ENCODE results near the gene HAP1.

HAP1 gene

GRCh38 chr17:41766135-41766534, 31.7 kb upstream of the HAP1 start:
- DNase-seq (ENCODE audit: extremely low read depth in 1 of 2, low read depth in 1 of 2) = no peak

DNA sequence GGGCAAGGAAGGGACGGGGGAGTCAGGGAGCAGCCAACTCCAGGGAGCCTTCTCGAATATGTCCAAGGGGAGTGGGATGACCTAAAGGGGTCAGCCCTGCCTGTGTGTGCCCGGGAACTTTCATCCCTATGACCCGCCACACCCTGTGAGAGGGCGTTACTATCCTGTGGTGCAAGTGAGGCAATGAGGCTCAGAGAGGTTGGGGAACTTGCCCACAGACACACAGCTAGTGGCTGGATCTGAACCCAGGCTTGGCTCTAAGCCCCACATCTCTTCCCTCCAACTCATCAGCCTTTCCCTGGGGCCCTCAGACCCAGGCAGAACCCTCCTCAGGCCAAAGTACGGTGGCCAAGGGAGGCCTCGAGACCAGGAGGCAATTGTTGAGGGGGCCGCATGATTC, 28.9 kb upstream of the HAP1 start:
- DNase-seq (ENCODE audit: extremely low read depth in 1 of 2, low read depth in 1 of 2) = no peak

DNA sequence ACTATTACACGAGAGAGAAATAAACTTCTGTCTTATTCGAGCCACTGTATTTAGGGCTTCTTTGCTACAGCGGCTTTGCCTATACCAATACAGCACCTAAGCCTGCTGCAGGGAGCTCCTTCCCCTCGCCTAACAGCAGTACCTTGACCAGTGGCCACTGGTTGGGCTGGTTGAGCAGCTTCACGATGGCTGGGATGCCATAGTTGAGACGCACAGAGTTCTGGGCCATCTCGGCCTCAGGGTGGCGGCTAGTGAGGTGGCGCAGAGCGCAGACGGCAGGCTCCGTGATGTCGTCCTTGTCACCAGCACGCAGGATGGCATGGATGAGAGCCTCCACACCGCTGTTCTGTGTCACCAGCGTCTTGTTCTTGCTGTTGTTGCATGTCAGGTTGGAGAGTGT, 28.4 kb upstream of the HAP1 start:
- DNase-seq (ENCODE audit: extremely low read depth in 1 of 2, low read depth in 1 of 2) = no peak

GRCh38 chr17:41762391-41762790, 27.9 kb upstream of the HAP1 start:
- DNase-seq (ENCODE audit: extremely low read depth in 1 of 2, low read depth in 1 of 2) = no peak

- no peak for DNase-seq (ENCODE audit: extremely low read depth in 1 of 2, low read depth in 1 of 2)
These were observed 26.4 kb upstream of the HAP1 start for GRCh38 chr17:41760878-41761277.

DNA sequence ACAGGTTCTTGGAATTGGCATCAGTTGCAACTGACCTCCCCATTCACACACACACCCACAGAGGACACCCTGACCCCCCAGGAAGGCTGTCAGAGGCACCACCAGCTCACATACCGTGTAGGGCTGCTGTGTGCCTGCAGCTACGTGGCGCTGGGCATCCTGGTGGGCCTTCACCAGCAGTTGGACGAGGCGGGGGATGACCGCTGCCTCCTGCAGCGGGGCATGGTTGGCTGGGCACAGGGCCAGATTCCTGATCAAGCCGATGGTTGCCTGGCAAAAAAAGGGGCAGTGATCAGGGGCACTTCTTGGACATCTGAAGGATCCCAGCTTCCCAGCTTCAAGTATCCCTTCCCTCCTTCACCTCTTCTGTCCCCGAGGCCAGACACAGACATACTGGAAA, 24.2 kb upstream of the HAP1 start:
- no peak for DNase-seq (ENCODE audit: extremely low read depth in 1 of 2, low read depth in 1 of 2)

DNA sequence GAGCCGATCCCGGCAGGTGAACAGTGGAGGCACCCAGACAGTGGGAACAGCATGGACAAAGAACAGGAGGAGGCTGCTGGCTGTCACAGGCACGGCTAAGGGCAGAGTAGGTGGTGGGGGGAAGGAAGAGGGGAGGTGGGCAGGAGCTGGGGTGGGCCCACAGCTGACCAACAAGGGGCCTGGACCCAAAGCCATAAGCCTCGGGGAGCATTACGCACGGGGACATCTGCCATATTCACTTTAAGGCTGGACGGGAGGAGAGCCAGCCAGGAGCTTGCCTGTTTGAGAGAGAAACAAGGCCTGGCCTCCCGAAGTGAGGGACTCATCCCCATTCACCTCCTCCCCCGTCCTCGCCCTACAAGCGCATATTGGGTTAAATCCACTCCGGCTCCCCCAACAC, 19.6 kb upstream of the HAP1 start:
- DNase-seq (ENCODE audit: extremely low read depth in 1 of 2, low read depth in 1 of 2) = no peak

GRCh38 chr17:41751288-41751687, 16.8 kb upstream of the HAP1 start:
- no peak for DNase-seq (ENCODE audit: extremely low read depth in 1 of 2, low read depth in 1 of 2)

DNA sequence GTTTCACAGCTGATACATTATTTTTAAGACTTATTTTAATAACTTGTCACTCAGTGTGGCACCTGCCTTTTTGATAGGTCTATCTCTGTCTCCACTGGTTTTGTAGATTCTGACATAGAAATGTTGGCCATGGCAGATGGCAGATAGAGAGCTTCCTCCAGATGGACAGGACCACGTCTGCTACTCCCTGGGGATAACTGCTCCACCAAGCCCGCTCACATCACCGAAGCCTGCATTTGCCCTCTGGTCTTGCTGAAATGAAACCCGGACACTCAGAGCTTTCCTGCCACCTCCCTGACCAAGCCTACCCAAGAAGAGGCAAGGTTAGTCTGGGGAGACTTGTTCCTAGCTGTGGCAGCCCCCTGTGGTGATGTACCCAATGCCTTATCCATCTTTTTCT, 16.4 kb upstream of the HAP1 start:
- no peak for DNase-seq (ENCODE audit: extremely low read depth in 1 of 2, low read depth in 1 of 2)

- no peak for DNase-seq (ENCODE audit: extremely low read depth in 1 of 2, low read depth in 1 of 2)
These were observed 13.8 kb upstream of the HAP1 start for GRCh38 chr17:41748275-41748674.

DNA sequence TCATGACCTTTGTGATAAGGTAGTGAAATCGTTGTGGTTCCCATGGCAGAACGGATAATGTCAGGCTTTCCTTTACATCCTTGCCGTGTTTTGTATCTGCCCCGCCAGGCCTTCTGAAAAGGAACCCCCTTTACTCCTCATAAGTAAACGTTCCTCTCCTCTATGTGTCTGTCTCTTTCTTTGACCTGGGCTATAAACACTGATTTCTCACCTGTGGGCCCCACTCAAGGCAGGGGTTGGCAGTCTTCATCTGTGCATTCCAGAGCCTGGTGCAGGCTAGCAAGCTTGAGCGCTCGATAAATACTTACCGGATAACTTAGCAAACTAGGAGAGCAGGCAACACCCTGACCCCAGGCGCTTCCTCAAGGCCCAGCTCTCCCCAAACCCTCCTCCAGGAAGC, 7.3 kb upstream of the HAP1 start:
- DNase-seq (ENCODE audit: extremely low read depth in 1 of 2, low read depth in 1 of 2) = no peak

- DNase-seq (ENCODE audit: extremely low read depth in 1 of 2, low read depth in 1 of 2) = no peak
These were observed 6.1 kb upstream of the HAP1 start for GRCh38 chr17:41740506-41740905.

DNA sequence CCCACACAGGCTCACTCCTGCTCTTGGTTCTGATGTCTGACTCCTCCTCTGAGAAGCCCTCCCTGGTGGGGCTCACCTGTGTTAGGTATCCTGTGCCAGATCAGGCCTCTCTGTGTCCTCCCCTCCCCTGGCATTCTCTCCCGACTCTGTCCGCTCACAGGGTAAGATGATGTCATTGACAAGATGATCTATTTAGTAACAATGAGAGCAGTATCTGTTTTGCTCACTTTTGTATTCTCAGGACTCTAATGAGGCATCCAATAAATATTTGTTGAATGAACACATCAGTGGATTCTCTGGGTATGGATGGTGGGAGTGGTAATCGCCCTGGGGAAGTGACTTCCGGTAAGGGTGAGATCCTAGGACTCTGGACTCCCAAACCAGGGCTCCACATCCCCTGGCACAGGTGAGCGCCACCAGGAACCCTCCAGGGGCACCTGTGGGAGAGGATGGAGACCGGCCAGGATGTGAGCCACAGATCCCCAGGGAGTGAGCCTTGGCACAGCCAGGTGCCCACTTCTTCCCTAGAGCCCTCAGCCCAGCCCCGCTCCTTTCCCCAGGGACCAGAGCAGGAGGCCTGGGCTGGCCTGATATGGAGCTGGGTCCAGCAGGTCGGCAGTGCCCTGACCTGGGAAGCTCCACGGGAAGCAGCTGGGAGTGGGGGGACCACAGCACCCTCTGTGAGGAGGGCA, 5.4 kb upstream of the HAP1 start:
- DNase-seq (ENCODE audit: extremely low read depth in 1 of 2, low read depth in 1 of 2) = no peak

DNA sequence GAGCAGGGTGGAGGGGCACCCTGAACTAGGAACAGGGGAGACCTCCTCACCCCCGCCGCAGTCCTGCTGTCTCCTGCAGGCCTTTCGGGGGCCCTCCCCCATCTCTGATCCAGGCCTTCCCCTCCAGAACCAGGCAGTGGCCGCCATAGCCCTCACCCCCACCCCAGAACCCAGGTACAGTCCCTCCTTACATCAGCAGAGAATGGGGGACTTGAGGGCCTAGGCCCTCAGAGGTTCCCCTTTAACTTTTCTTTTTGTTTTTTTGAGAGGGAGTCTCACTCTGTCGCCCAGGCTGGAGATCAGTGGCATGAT, 4.3 kb upstream of the HAP1 start:
- DNase-seq (ENCODE audit: extremely low read depth in 1 of 2, low read depth in 1 of 2) = no peak

- peak; percentile 47 to 51 for DNase-seq (ENCODE audit: extremely low read depth in 1 of 2, low read depth in 1 of 2)
These were observed 3.8 kb upstream of the HAP1 start for GRCh38 chr17:41738077-41738800.

GRCh38 chr17:41737680-41738023, 3.2 kb upstream of the HAP1 start:
- no peak for DNase-seq (ENCODE audit: extremely low read depth in 1 of 2, low read depth in 1 of 2)

DNA sequence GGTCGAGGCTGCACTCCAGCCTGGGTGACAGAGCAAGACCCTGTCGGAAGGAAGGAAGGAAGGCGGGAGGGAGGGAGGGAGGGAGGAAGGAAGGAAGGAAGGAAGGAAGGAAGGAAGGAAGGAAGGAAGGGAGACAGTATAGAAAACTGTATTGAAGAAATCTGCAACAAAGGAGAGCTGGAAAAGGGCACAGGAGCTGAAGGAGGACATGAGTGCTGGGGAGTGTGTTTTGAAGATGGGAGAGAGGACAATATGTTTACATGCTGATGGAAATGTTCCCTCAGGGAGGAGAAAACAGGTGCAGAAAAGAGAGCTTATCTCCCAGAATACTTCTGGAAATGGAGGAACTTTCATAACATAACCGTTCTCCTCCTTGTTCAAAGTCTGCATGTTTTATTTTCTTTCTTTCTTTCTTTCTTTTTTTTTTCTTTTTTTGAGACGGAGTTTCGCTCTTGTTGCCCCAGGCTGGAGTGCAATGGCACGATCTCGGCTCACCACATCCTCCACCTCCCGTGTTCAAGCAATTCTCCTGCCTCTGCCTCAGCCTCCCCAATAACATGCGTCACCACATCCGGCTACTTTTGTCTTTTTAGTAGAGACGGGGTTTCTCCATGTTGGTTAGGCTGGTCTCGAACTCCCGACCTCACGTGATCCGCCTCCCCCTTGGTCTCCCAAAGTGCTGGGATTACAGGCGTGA, 2.7 kb upstream of the HAP1 start:
- no peak for DNase-seq (ENCODE audit: extremely low read depth in 1 of 2, low read depth in 1 of 2)

DNA sequence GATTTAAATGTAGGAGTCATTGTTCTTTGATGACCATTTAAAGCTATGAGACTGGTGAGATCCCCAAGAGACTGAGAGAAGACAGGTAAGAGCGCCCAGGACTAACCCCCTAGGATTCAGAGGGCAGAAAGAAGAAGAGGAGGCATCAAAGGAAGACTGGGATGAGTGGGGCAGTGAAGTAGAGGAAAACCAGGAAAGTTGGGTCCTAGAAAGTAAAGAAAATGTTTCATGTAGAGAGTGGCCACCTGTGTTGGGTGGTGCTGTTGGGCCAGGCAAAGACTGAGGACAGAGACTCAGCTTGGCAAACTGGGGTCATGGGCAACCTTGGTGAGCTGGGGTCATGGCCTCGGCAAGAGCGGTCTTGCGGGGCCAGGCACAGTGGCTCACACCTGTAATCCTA, 1.3 kb upstream of the HAP1 start:
- DNase-seq (ENCODE audit: extremely low read depth in 1 of 2, low read depth in 1 of 2) = no peak

DNA sequence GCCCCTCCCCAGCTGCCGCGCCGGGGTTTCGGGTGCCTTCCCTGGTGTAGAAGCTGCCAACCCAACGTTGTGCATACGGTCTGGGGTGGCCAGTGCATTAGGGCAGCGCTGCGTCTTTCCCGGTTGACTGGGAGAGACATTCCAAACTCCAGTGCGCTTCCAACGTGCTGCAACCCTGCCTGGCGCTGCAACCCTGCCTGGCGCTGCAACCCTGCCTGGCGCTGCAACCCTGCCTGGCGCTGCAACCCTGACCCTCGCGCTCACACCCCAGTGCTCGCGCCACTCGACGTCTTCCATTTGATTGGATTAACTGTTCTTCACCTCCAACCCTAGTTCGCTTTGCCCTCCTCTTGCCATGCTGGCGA, 488 bp upstream of the HAP1 start:
- DNase-seq (ENCODE audit: extremely low read depth in 1 of 2, low read depth in 1 of 2) = no peak

- DNase-seq (ENCODE audit: extremely low read depth in 1 of 2, low read depth in 1 of 2) = no peak
These were observed 900 bp downstream of the HAP1 start for GRCh38 chr17:41733348-41734138.

DNA sequence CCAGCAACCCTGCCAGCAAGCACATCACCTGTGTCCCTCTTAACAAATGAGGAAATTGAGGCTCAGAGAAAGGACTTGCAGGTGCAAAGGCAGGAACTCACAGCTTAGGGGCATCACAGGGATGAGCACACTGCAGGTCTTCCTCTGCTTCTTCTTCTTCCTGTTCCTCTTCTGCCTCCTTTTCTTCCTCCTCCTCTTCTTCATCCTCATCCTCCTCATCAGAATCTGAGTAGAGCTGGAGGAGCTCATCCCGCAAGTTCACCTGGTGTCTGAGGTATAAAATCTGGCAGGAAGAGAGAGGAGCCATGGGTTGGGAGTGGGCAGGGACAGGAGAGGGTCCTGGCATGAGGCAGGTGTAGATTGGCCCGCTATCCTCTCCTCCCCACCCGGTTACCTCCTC, 2.6 kb downstream of the HAP1 start:
- DNase-seq (ENCODE audit: extremely low read depth in 1 of 2, low read depth in 1 of 2) = no peak

GRCh38 chr17:41730479-41730878, 4.0 kb downstream of the HAP1 start:
- no peak for DNase-seq (ENCODE audit: extremely low read depth in 1 of 2, low read depth in 1 of 2)

Data from stimulated activated CD8-positive, alpha-beta memory T cell treated with anti-CD3 and anti-CD28 coated beads, Interleukin-7, amount 100 ng/mL, for 48 hours (primary cell).